HepG2 (cell line): Measurements from ENCODE around the gene VPS18.

Experiments used
- CREM ChIP-seq, 2 experiments: sonication (generic) in 1 of 2; formaldehyde crosslinking in 1 of 2; IDR thresholded peaks; 2 replicates each; pipeline versions ENCODE4 v1.4.0 to v1.6.1; 2016 to 2020; ENCODE audit warnings: antibody characterized with exemption in 1 of 2, mild to moderate bottlenecking in 1 of 2, missing genetic modification reagents in 1 of 2
- PCBP1 ChIP-seq: fragments of 200-400 bp; formaldehyde crosslinking; IDR thresholded peaks from 2 replicates; pipeline ENCODE4 v1.6.1; 2017; ENCODE audit warnings: mild to moderate bottlenecking, low read depth, low read length, borderline replicate concordance
- POLR2G ChIP-seq: fragments of 200-400 bp; formaldehyde crosslinking; IDR thresholded peaks from 2 replicates; pipeline ENCODE4 v1.6.1; 2018; ENCODE audit warnings: mild to moderate bottlenecking, low read depth, low read length, moderate library complexity
- SIN3A ChIP-seq: IDR thresholded peaks from 2 replicates; pipeline ENCODE4 v1.6.1; 2011; ENCODE audit warnings: low read depth, mild to moderate bottlenecking, control low read depth, low read length, borderline replicate concordance
- ZFP37 ChIP-seq: sonication (generic); formaldehyde crosslinking; IDR thresholded peaks from 2 replicates; pipeline ENCODE4 v1.4.0; 2020; ENCODE audit warnings: missing genetic modification reagents, borderline replicate concordance
- ZNF431 ChIP-seq: sonication (generic); formaldehyde crosslinking; IDR thresholded peaks from 2 replicates; pipeline ENCODE4 v1.9.0; 2022; ENCODE audit warnings: missing genetic modification reagents, low read depth, mild to moderate bottlenecking, borderline replicate concordance
- ZNF598 ChIP-seq: sonication (generic); formaldehyde crosslinking; IDR thresholded peaks from 2 replicates; pipeline ENCODE4 v1.5.1; 2020; ENCODE audit warnings: mild to moderate bottlenecking, missing genetic modification reagents, borderline replicate concordance
- TF ChIP-seq, protein P1 (sequence below): sonication (generic); formaldehyde crosslinking; IDR thresholded peaks from 2 replicates; pipeline ENCODE4 v1.5.0; 2020; ENCODE audit warnings: mild to moderate bottlenecking, missing genetic modification reagents, moderate library complexity
- TF ChIP-seq, protein P2 (sequence below), 2 experiments: IDR thresholded peaks; 2 replicates each; pipeline ENCODE4 v1.6.1; 2011 to 2012; ENCODE audit warnings: low read length in 2 of 2, borderline replicate concordance in 1 of 2, low read depth in 1 of 2, mild to moderate bottlenecking in 1 of 2, moderate library complexity in 1 of 2

DNA sequence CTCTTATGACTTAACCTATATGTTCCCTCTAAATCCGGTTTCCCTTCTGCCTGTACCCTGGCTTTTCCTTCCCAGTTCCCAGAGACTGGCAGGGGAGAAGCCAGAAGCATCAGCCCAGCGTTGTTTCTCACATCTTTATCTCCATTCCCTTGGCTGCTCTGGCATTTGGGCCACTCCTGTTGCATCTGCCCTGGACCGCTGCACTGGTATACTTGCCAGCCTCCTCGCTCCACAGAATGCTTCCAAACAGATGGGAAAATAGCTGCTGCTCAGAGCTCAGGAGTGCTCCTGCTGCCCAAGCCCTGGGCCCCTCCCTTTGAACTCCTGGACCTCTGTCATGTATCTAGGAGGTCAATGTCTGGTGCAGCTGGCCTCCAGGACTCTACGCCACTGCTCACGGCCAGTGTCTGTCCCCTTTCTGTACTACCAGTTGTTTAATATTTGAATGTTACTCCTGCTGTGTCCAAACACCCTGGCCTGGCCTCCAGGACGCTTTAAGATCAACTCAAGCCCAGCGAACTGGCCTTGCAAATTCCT is 43.6 kb upstream of the VPS18 start:
- TF ChIP-seq POLR2G (no peak), ZNF598 (no peak), CREM (IDR thresholded peaks at IDR 0.05) (no peak), CREM (CRISPR knock-in tag; IDR thresholded peaks at IDR 0.05) (no peak), PCBP1 (no peak), ZNF431 (CRISPR knock-in tag) (no peak), SIN3A (no peak), ZFP37 (CRISPR knock-in tag) (no peak)
- TF ChIP-seq, protein P1, sequence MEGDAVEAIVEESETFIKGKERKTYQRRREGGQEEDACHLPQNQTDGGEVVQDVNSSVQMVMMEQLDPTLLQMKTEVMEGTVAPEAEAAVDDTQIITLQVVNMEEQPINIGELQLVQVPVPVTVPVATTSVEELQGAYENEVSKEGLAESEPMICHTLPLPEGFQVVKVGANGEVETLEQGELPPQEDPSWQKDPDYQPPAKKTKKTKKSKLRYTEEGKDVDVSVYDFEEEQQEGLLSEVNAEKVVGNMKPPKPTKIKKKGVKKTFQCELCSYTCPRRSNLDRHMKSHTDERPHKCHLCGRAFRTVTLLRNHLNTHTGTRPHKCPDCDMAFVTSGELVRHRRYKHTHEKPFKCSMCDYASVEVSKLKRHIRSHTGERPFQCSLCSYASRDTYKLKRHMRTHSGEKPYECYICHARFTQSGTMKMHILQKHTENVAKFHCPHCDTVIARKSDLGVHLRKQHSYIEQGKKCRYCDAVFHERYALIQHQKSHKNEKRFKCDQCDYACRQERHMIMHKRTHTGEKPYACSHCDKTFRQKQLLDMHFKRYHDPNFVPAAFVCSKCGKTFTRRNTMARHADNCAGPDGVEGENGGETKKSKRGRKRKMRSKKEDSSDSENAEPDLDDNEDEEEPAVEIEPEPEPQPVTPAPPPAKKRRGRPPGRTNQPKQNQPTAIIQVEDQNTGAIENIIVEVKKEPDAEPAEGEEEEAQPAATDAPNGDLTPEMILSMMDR (CRISPR knock-in tag), result no peak
- TF ChIP-seq, protein P2, sequence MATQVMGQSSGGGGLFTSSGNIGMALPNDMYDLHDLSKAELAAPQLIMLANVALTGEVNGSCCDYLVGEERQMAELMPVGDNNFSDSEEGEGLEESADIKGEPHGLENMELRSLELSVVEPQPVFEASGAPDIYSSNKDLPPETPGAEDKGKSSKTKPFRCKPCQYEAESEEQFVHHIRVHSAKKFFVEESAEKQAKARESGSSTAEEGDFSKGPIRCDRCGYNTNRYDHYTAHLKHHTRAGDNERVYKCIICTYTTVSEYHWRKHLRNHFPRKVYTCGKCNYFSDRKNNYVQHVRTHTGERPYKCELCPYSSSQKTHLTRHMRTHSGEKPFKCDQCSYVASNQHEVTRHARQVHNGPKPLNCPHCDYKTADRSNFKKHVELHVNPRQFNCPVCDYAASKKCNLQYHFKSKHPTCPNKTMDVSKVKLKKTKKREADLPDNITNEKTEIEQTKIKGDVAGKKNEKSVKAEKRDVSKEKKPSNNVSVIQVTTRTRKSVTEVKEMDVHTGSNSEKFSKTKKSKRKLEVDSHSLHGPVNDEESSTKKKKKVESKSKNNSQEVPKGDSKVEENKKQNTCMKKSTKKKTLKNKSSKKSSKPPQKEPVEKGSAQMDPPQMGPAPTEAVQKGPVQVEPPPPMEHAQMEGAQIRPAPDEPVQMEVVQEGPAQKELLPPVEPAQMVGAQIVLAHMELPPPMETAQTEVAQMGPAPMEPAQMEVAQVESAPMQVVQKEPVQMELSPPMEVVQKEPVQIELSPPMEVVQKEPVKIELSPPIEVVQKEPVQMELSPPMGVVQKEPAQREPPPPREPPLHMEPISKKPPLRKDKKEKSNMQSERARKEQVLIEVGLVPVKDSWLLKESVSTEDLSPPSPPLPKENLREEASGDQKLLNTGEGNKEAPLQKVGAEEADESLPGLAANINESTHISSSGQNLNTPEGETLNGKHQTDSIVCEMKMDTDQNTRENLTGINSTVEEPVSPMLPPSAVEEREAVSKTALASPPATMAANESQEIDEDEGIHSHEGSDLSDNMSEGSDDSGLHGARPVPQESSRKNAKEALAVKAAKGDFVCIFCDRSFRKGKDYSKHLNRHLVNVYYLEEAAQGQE (IDR thresholded peaks at IDR 0.05; ENCODE audit: borderline replicate concordance in 1 of 2, low read depth in 1 of 2, low read length in 2 of 2), result no peak
